ENCODE data around the gene CD93.

CD93 gene

GRCh38 chr20:23099791-23100719, 13.9 kb upstream of the CD93 start:
- no peak for DNase-seq (ENCODE audit: low read depth in 2 of 2)

- no peak for DNase-seq (ENCODE audit: low read depth in 2 of 2)
These were observed 11.8 kb upstream of the CD93 start for GRCh38 chr20:23097636-23098580.

GRCh38 chr20:23096986-23097520, 10.9 kb upstream of the CD93 start:
- no peak for DNase-seq (ENCODE audit: low read depth in 2 of 2)

- no peak for DNase-seq (ENCODE audit: low read depth in 2 of 2)
These were observed 10.0 kb upstream of the CD93 start for GRCh38 chr20:23096097-23096496.

GRCh38 chr20:23095499-23095898, 9.4 kb upstream of the CD93 start:
- DNase-seq (ENCODE audit: low read depth in 2 of 2) = no peak

- no peak for DNase-seq (ENCODE audit: low read depth in 2 of 2)
These were observed 8.8 kb upstream of the CD93 start for GRCh38 chr20:23094927-23095326.

- no peak for DNase-seq (ENCODE audit: low read depth in 2 of 2)
These were observed 8.2 kb upstream of the CD93 start for GRCh38 chr20:23094213-23094896.

- no peak for DNase-seq (ENCODE audit: low read depth in 2 of 2)
These were observed 7.5 kb upstream of the CD93 start for GRCh38 chr20:23093613-23094012.

- no peak for DNase-seq (ENCODE audit: low read depth in 2 of 2)
These were observed 6.9 kb upstream of the CD93 start for GRCh38 chr20:23092861-23093495.

- DNase-seq (ENCODE audit: low read depth in 2 of 2) = no peak
These were observed 6.2 kb upstream of the CD93 start for GRCh38 chr20:23092384-23092756.

- DNase-seq (ENCODE audit: low read depth in 2 of 2) = no peak
These were observed 5.7 kb upstream of the CD93 start for GRCh38 chr20:23091721-23092383.

GRCh38 chr20:23090878-23091277, 4.8 kb upstream of the CD93 start:
- no peak for DNase-seq (ENCODE audit: low read depth in 2 of 2)

- DNase-seq (ENCODE audit: low read depth in 2 of 2) = no peak
These were observed 4.0 kb upstream of the CD93 start for GRCh38 chr20:23090147-23090546.

GRCh38 chr20:23088866-23089265, 2.7 kb upstream of the CD93 start:
- DNase-seq (ENCODE audit: low read depth in 2 of 2) = no peak

- no peak for DNase-seq (ENCODE audit: low read depth in 2 of 2)
These were observed 1.6 kb upstream of the CD93 start for GRCh38 chr20:23087587-23088251.

GRCh38 chr20:23086931-23087411, 847 bp upstream of the CD93 start:
- DNase-seq (ENCODE audit: low read depth in 2 of 2) = no peak

- DNase-seq (ENCODE audit: low read depth in 2 of 2) = no peak
These were observed 578 bp downstream of the CD93 start for GRCh38 chr20:23085436-23086055.

GRCh38 chr20:23084845-23085365, 1.2 kb downstream of the CD93 start:
- no peak for DNase-seq (ENCODE audit: low read depth in 2 of 2)

GRCh38 chr20:23084282-23084844, 1.8 kb downstream of the CD93 start:
- DNase-seq (ENCODE audit: low read depth in 2 of 2) = no peak
